ENCODE measurements around the gene SLC66A2.

The SLC66A2 gene

GRCh38 chr18:79949697-79950487 lies 1.6 kb downstream of the SLC66A2 start:
- no peak for TF ChIP-seq GATA3 (IDR thresholded peaks at IDR 0.05; ENCODE audit: low read depth, low read length)
- TF ChIP-seq GATA2 (IDR thresholded peaks at IDR 0.05; ENCODE audit: low read depth, low read length) = no peak

GRCh38 chr18:79948719-79949411 lies 2.6 kb downstream of the SLC66A2 start:
- TF ChIP-seq GATA2 (IDR thresholded peaks at IDR 0.05; ENCODE audit: low read depth, low read length) (no peak), GATA3 (IDR thresholded peaks at IDR 0.05; ENCODE audit: low read depth, low read length) (no peak)

- TF ChIP-seq GATA3 (IDR thresholded peaks at IDR 0.05; ENCODE audit: low read depth, low read length) (no peak), GATA2 (IDR thresholded peaks at IDR 0.05; ENCODE audit: low read depth, low read length) (no peak)
These were observed 3.4 kb downstream of the SLC66A2 start for GRCh38 chr18:79947881-79948610.

DNA sequence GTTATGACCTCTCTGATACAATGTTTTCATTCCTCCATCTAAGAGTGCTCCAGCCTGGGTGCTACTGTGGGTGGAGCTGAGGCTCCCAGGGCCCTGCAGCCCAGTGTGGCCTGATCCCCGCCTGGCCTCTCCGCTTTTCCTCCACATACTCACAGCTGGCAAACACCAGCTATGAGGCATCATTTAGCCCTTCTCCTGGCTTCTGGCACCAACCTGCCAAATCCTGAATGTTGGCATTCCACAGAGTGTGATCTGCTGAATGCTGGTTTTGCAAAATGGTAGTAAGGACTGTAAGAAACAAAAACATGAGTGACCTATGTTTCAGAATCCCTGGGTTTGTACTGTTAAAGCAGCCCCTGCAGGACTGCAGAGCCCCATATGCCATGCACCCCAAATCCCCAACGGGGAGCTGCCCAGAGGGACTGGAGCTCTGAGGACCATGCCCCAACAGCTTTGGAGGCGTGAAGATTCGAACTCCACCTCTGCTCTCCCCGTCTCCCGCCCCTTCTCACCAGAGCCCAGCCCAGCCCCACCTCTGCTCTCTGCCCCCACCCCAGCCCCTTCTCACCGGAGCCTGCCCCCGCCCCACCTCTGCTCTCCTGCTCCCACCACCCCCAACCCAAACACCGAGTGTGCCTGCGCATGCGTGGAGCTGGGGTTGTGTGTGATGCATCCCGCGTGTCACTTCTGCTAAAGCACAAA lies 4.2 kb downstream of the SLC66A2 start:
- TF ChIP-seq GATA3 (IDR thresholded peaks at IDR 0.05; ENCODE audit: low read depth, low read length) (no peak), GATA2 (IDR thresholded peaks at IDR 0.05; ENCODE audit: low read depth, low read length) (no peak)

DNA sequence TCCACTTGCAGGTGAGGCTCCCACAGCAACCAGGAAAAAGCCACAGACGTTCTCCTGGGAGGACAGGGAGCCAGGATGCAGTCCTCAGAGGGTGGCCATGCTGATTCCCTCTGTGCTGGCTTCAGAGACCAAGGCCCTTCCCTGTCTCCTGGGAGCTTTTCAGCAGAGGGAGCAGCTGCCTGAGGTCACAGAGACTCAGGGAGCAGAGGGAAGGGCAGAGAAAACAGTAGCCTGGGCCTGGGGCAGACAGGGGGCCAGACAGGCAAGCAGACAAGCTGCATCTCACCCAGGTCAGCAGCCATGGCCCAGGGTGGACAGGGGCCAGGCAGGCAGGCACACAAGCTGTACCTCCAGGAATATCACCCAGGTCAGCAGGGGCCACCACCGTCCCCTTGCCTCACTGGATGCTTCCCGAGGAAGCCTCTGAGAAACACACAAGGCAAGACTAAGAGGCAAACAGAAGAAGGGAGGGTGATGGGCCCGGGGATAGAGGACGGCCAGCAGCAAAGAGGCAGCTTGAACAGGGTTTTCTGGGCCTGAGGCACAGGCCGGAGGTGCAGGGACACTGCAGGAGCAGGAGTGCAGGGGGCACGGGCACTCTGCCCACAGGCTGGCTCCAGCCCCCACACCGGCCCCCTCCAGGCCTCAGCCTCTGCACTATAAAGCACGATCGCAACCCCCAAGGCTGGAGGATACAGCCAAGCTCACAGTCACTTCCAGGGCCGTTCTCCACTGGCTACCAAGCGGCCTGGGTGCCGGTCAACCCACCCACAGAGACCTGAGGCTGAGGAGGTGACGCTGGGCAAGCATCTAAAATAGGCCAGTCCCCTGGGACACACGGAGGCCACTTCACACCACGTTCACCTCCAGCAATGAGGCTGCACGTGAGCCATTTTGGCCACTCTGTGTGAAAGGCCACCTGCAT lies 6.1 kb downstream of the SLC66A2 start:
- no peak for TF ChIP-seq GATA2 (IDR thresholded peaks at IDR 0.05; ENCODE audit: low read depth, low read length)
- no peak for TF ChIP-seq GATA3 (IDR thresholded peaks at IDR 0.05; ENCODE audit: low read depth, low read length)

GRCh38 chr18:79944746-79945117 lies 6.7 kb downstream of the SLC66A2 start:
- TF ChIP-seq GATA3 (IDR thresholded peaks at IDR 0.05; ENCODE audit: low read depth, low read length) = no peak
- TF ChIP-seq GATA2 (IDR thresholded peaks at IDR 0.05; ENCODE audit: low read depth, low read length) = no peak

GRCh38 chr18:79944126-79944731 lies 7.2 kb downstream of the SLC66A2 start:
- no peak for TF ChIP-seq GATA3 (IDR thresholded peaks at IDR 0.05; ENCODE audit: low read depth, low read length)
- TF ChIP-seq GATA2 (IDR thresholded peaks at IDR 0.05; ENCODE audit: low read depth, low read length) = no peak

- TF ChIP-seq GATA2 (IDR thresholded peaks at IDR 0.05; ENCODE audit: low read depth, low read length) (no peak), GATA3 (IDR thresholded peaks at IDR 0.05; ENCODE audit: low read depth, low read length) (no peak)
These were observed 7.8 kb downstream of the SLC66A2 start for GRCh38 chr18:79943608-79944125.

DNA sequence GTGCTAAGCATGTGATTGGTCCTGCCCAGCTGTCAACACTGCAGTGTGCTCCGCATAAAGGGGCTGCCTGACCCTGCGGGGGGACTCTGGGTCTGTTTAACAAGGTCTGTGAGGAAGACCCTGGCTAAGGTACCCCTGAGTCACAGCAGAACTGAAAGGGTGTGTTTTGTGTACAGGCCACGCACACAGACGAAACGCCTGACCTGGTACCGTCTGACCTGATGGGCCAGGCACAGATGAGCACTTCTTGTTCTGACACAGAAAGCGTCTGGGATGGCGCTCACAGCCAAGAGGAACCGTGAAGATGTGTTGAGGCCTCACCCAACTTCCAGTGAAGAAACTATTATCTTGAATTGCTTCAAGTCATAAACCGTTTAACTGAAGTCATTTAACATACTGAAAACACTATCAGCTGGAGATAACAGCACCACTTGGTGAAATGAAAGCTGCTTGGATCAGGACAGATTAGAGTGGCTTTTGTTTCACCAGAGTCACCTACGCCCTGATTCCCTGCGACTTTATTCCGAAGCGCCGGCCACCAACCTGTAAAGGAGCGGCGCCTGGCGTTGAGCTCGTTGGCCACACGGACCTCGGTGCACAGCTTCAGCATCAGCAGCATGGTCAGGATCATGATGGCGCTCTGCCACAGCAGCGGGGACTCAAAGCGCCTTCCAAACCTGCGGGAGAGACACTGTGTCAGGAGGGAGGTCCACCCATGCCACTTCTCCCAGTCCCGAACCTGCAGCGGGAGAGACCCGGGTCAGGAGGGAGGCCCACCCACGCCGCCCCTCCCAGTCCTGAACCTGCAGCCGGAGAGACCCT lies 8.5 kb downstream of the SLC66A2 start:
- TF ChIP-seq GATA2 (IDR thresholded peaks at IDR 0.05; ENCODE audit: low read depth, low read length) (no peak), GATA3 (IDR thresholded peaks at IDR 0.05; ENCODE audit: low read depth, low read length) (no peak)

GRCh38 chr18:79942211-79942610 lies 9.2 kb downstream of the SLC66A2 start:
- TF ChIP-seq GATA2 (IDR thresholded peaks at IDR 0.05; ENCODE audit: low read depth, low read length) = no peak
- no peak for TF ChIP-seq GATA3 (IDR thresholded peaks at IDR 0.05; ENCODE audit: low read depth, low read length)

GRCh38 chr18:79941473-79942119 lies 9.9 kb downstream of the SLC66A2 start:
- TF ChIP-seq GATA3 (IDR thresholded peaks at IDR 0.05; ENCODE audit: low read depth, low read length) = no peak
- no peak for TF ChIP-seq GATA2 (IDR thresholded peaks at IDR 0.05; ENCODE audit: low read depth, low read length)
